ENCODE results near the gene TMEM117. TPM values are rescaled to one million over a fixed set of nuclear protein-coding genes. Genes with fewer than 3 reads are reported as not detected.

The TMEM117 gene
- total and polyA plus RNA-seq, 10 of the 15 experiments (the other 5 are each of a cell fraction or from before 2014, with no cell fraction given) = 3.1 to 8.2 (median 6.1) TPM

- no peak overlapping the region for H3K9ac ChIP-seq (ENCODE audit: control insufficient read depth, insufficient read depth, low read length)
- no peak overlapping the region for H3K4me2 ChIP-seq (ENCODE audit: control insufficient read depth, insufficient read depth)
- no peak overlapping the region for H3K4me3 ChIP-seq
- ATAC-seq = no peak
- no peak for DNase-seq (ENCODE audit: low read depth, low spot score)
- RAD21 ChIA-PET (ENCODE audit: unreplicated experiment) = no interaction called here
- no peaks in the 10 kb centered on the region for H3K4me1 ChIP-seq (ENCODE audit: control insufficient read depth, insufficient read depth, low read length)
- no peak overlapping the region for H2AFZ ChIP-seq (ENCODE audit: control insufficient read depth, low read depth, low read length)
- H4K20me1 ChIP-seq (ENCODE audit: control insufficient read depth, insufficient read depth) = no peaks in the 10 kb centered on the region
- in situ Hi-C loops (cut with MboI) = no loop called here
- SMC1A ChIA-PET (ENCODE audit: uncharacterized antibody, unreplicated experiment) = interaction anchor here (1.0 kb wide), 1 partner anchor 8 kb away, joined by 3 read pairs; no protein-coding TSS in a partner anchor
- WGBS (ENCODE audit: insufficient coverage, insufficient replicate concordance, low lambda C conversion rate, missing lambda C conversion rate) = 100% methylated on average over 1 of the region's 1 CpG
- no peaks in the 10 kb centered on the region for H3K79me2 ChIP-seq (ENCODE audit: control insufficient read depth, insufficient read depth, low read length)
- CTCF ChIA-PET = interaction anchor here (1.0 kb wide), 1 partner anchor 158 kb away, joined by 3 read pairs; no protein-coding TSS in a partner anchor
- TF ChIP-seq NR2C2 (IDR thresholded peaks at IDR 0.05; ENCODE audit: borderline replicate concordance, control insufficient read depth, insufficient read length, low read depth) (no peak), SMAD1 (IDR thresholded peaks at IDR 0.05; ENCODE audit: low read depth, partially characterized antibody) (no peak), NKRF (conservative IDR thresholded peaks at IDR 0.05) (no peak), ATF3 (IDR thresholded peaks at IDR 0.05; ENCODE audit: borderline replicate concordance, extremely low read depth, low read depth, low read length) (no peak), TAF1 (IDR thresholded peaks at IDR 0.05; ENCODE audit: borderline replicate concordance, low read depth, low read length) (no peak), IKZF1 (conservative IDR thresholded peaks at IDR 0.05) (no peak), NBN (IDR thresholded peaks at IDR 0.05) (no peak), CBX3 (IDR thresholded peaks at IDR 0.05; ENCODE audit: borderline replicate concordance, low read depth) (no peak), CBX5 (IDR thresholded peaks at IDR 0.05; ENCODE audit: low read depth) (no peak), KLF5 (IDR thresholded peaks at IDR 0.05; ENCODE audit: partially characterized antibody) (no peak), PAX5 (IDR thresholded peaks at IDR 0.05; ENCODE audit: borderline replicate concordance, low read depth, low read length) (no peak), PML (IDR thresholded peaks at IDR 0.05; ENCODE audit: low read length) (no peak), YBX1 (IDR thresholded peaks at IDR 0.05) (no peak)
- H3K27ac ChIP-seq (ENCODE audit: control insufficient read depth, insufficient read depth) = no peak overlapping the region
- no peaks in the 10 kb centered on the region; the same call in 2 of the 3 replicates for H3K9me3 ChIP-seq (replicated peaks; ENCODE audit: control insufficient read depth, insufficient read depth, low read length)
- H3K27me3 ChIP-seq (replicated peaks in 1 of 2; ENCODE audit: control insufficient read depth in 2 of 2, insufficient read depth in 2 of 2, low read length in 1 of 2) = no peaks in the 10 kb centered on the region
- intact Hi-C loops (cut with micrococcal nuclease; ENCODE audit: unreplicated experiment) = no loop called here
- no peaks in the 10 kb centered on the region for H3K36me3 ChIP-seq (ENCODE audit: control insufficient read depth in 2 of 2, insufficient read depth in 2 of 2, low read length in 1 of 2)
- BruUV-seq (replicated peaks) = no TSS peak
- FAIRE-seq = no peak
- POLR2A ChIA-PET = no interaction called here
Observed at GRCh38 chr12:43935581-43935980, 99.7 kb downstream of the TMEM117 start.
